HL-60 (cell line): ENCODE measurements around the gene ADARB1.

Source experiments
- DNase-seq, 2 experiments: peaks; one replicate each; pipeline ENCODE4 v3.0.0-alpha.2; 2010 to 2020; ENCODE audit warnings: low read depth in 1 of 2, low spot score in 1 of 2
- H3K27ac ChIP-seq: fragments of 250-450 bp; sonication (Bioruptor Pico); replicated peaks from 2 replicates; pipeline ENCODE4 v1.5.1; 2020; ENCODE audit warnings: mild to moderate bottlenecking, moderate library complexity
- H3K27me3 ChIP-seq: fragments of 250-450 bp; sonication (Bioruptor Pico); 2 replicates; pipeline ENCODE4 v1.5.1; 2021; ENCODE audit warnings: mild to moderate bottlenecking, moderate library complexity; ENCODE audit not compliant: insufficient read depth, poor library complexity, severe bottlenecking
- H3K4me3 ChIP-seq: replicated peaks from 2 replicates; pipeline ENCODE4 v1.5.1; 2011; ENCODE audit warnings: mild to moderate bottlenecking, control low read depth, low read length; ENCODE audit not compliant: insufficient read depth
- CTCF ChIP-seq: IDR thresholded peaks from one replicate; pipeline ENCODE4 v1.5.1; 2011; ENCODE audit warnings: low read length, control low read depth, inconsistent platforms; ENCODE audit not compliant: insufficient read depth
- GABPA ChIP-seq: IDR thresholded peaks from 2 replicates; pipeline ENCODE4 v1.6.1; 2012; ENCODE audit warnings: low read depth
- POLR2AphosphoS5 ChIP-seq: IDR thresholded peaks from 2 replicates; pipeline ENCODE4 v1.6.1; 2012; ENCODE audit warnings: low read depth
- REST ChIP-seq: IDR thresholded peaks from 2 replicates; pipeline ENCODE4 v1.6.1; 2012; ENCODE audit warnings: low read depth; ENCODE audit not compliant: insufficient replicate concordance
- SPI1 ChIP-seq: IDR thresholded peaks from 2 replicates; pipeline ENCODE4 v1.6.1; 2012; ENCODE audit warnings: low read depth, mild to moderate bottlenecking, borderline replicate concordance

Gene ADARB1

GRCh38 chr21:45095505-45095904 lies 21.1 kb downstream of the ADARB1 start:
- Histone ChIP-seq H3K27ac (no peak overlapping the region), H3K27me3 (peaks cover 2% of the 10 kb centered on the region), H3K4me3 (no peak overlapping the region)
- TF ChIP-seq GABPA (no peak), REST (no peak), CTCF (no peak), POLR2AphosphoS5 (no peak), SPI1 (no peak)
- DNase-seq = no peak

GRCh38 chr21:45096217-45096616 lies 21.8 kb downstream of the ADARB1 start:
- no peak for DNase-seq
- H3K4me3 ChIP-seq = no peak overlapping the region
- TF ChIP-seq POLR2AphosphoS5 (no peak), SPI1 (no peak), CTCF (no peak), GABPA (no peak), REST (no peak)
- peaks cover 2% of the 10 kb centered on the region for H3K27me3 ChIP-seq
- H3K27ac ChIP-seq = no peak overlapping the region

- H3K27ac ChIP-seq = no peak overlapping the region
- no peak for TF ChIP-seq CTCF
Measured at GRCh38 chr21:45097827-45098387, 23.5 kb downstream of the ADARB1 start.

GRCh38 chr21:45098867-45099266 lies 24.5 kb downstream of the ADARB1 start:
- no peak overlapping the region for H3K4me3 ChIP-seq
- no peak for TF ChIP-seq POLR2AphosphoS5
- TF ChIP-seq CTCF = peak; percentile 57
- H3K27me3 ChIP-seq = peaks cover 2% of the 10 kb centered on the region
- no peak overlapping the region for H3K27ac ChIP-seq
- no peak for DNase-seq

More at GRCh38 chr21:45097827-45098387, 23.5 kb downstream of the ADARB1 start:
- Histone ChIP-seq H3K27me3 (peaks cover 2% of the 10 kb centered on the region), H3K4me3 (no peak overlapping the region)
- DNase-seq = no peak
